Coronary artery (tissue), 2 donors: ENCODE data around the gene SOX11.

Experiments used
- DNase-seq: peaks from one replicate; pipeline ENCODE4 v3.0.0-alpha.2; 2017; ENCODE audit warnings: low spot score
- H3K27ac ChIP-seq, 2 donors: fragments of 200-600 bp; sonication (generic); one replicate each; pipeline ENCODE4 v1.5.1; 2016 to 2019
- H3K4me3 ChIP-seq: fragments of 200-600 bp; sonication (generic); 2 replicates; pipeline ENCODE4 v1.5.1; 2016; ENCODE audit warnings: mild to moderate bottlenecking, moderate library complexity
- CTCF ChIP-seq: fragments of 200-600 bp; sonication (generic); IDR thresholded peaks from one replicate; pipeline ENCODE4 v1.5.1; 2019; ENCODE audit warnings: antibody characterized with exemption

SOX11 gene

DNA sequence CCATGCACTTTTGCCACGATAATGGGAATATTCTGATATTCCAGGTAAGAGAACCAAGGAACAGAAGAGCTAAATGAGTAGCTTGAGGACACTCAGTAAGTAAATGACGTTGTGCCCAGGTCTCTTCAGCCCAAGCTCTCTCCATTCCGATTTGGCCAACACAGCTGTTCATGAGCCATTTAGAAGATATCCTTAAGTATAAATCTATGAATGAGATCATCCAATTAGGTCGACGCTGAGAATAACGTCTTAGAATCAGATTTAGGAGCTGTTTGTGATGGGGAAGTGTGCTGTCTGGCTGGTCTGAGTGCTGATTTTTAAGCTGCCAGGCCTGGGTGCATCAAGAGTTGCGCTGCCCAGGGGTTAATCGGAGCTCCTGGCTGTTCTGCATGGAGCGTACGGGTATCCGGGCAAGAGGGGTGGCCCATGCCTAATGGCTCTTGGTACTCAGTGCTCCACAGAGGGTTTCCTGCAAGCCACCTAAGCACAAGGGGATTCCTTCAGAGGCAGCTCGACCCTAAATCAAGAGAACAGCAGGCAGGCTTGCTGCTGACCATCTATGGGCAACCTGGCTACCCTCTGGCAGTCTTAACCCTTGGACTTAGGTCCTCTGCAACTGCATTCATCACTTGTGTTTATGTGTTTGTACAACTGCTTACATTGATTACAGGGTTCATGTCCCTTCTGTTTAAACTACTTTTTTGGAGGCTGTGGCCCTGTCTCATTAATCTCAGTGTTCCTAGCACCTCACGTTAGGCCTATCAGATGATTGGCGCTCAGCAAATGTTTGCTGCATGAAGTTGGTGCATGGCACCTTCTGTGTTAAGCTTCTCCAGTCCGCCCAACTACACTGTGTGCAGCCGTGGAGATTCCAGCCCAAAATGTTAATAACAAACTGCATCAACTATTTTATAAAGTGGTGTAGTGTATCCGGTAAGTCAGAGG is 31.9 kb downstream of the SOX11 start:
- H3K27ac ChIP-seq: no peak overlapping the region
- TF ChIP-seq CTCF: no peak
- no peak overlapping the region for H3K4me3 ChIP-seq
- DNase-seq: no peak

- no peak overlapping the region for H3K27ac ChIP-seq
- DNase-seq: no peak
- no peak overlapping the region for H3K4me3 ChIP-seq
- TF ChIP-seq CTCF: no peak
Observed at GRCh38 chr2:5725072-5725471, 32.9 kb downstream of the SOX11 start.

DNA sequence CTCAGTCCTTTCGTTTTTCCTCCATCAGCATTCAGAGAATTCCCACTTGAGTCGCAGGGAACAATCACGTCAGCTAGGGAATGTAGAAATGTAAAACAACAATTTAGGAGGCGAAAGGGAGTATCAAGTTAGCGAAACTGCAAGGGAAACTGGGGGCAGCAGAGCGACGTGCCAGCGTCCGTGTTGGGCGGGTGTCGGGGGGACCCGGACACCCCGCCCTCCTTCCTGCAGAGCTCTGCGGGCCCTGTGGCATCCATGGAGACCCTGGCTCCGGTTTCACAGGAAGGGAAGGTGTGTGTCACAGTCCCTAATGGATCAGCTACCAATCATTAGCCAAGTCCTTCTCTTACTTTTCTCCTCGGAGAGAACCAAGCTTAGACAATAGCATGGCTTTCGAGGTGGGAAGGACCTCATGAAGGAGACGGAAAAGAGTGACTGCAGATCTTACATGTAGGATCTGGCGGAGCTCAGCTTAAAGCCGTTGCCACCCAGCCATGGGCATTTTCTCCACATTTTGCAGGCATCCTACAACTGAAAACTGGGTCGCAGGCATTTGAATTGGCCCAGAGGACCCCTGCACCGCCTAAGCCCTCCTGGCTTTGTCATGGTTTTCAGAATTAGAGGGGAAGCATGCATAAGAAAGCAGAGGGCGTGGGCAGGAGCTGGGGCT is 33.7 kb downstream of the SOX11 start:
- no peak for DNase-seq
- no peak overlapping the region for H3K27ac ChIP-seq
- no peak for TF ChIP-seq CTCF
- H3K4me3 ChIP-seq: peak overlapping the region; percentile 61

GRCh38 chr2:5727235-5727634 is 35.1 kb downstream of the SOX11 start:
- H3K4me3 ChIP-seq: no peak overlapping the region
- H3K27ac ChIP-seq: no peak overlapping the region
- DNase-seq: no peak
- TF ChIP-seq CTCF: no peak

- Histone ChIP-seq H3K4me3 (no peak overlapping the region), H3K27ac (no peak overlapping the region)
- no peak for DNase-seq
- no peak for TF ChIP-seq CTCF
Observed at GRCh38 chr2:5729416-5729815, 37.2 kb downstream of the SOX11 start.

- no peak overlapping the region for H3K27ac ChIP-seq
- no peak for TF ChIP-seq CTCF
- DNase-seq: no peak
- no peak overlapping the region for H3K4me3 ChIP-seq
Observed at GRCh38 chr2:5730386-5730785, 38.2 kb downstream of the SOX11 start.
